IMR-90 (cell line): ENCODE results near the gene IGFBPL1. TPM values are rescaled to one million over a fixed set of nuclear protein-coding genes. Genes with fewer than 3 reads are reported as not detected.

Experiments
- ATAC-seq: fragments of 200-7000 bp; cut with Tn5 transposase; 2 replicates; pipeline ENCODE4 v1.9.1; 2020; ENCODE audit warnings: low read depth, mild to moderate bottlenecking, moderate library complexity
- BruUV-seq: library from RNA; stranded (reverse); fragments of 400-500 nt; replicated peaks from 2 replicates; lab custom pipeline; 2021; lab: Mats Ljungman, UMichigan
- CTCF ChIA-PET: fragments of 300-600 bp; formaldehyde crosslinking; extraction: SDS; loops from one replicate; lab custom pipeline; 2021; ENCODE audit warnings: antibody characterized with exemption; lab: Yijun Ruan, JAX
- POLR2A ChIA-PET: fragments of 300-600 bp; sonication (Branson Sonifier 250); formaldehyde crosslinking; loops from one replicate; lab custom pipeline; 2022; ENCODE audit warnings: antibody characterized with exemption; ENCODE audit not compliant: unreplicated experiment; lab: Charles Lee
- DNase-seq: peaks from one replicate; pipeline ENCODE4 v3.0.0; 2013
- H2AFZ ChIP-seq: replicated peaks from 2 replicates; pipeline ENCODE3; 2013; ENCODE audit warnings: low read length, mild to moderate bottlenecking; ENCODE audit not compliant: poor library complexity
- H2AK5ac ChIP-seq: 2 replicates; pipeline ENCODE4 v1.6.1; 2013; ENCODE audit warnings: low read depth, low read length, inconsistent platforms
- H2AK9ac ChIP-seq: replicated peaks from 2 replicates; pipeline ENCODE3; 2013; ENCODE audit warnings: mild to moderate bottlenecking, low read depth, low read length, moderate library complexity; ENCODE audit not compliant: poor library complexity
- H2BK120ac ChIP-seq: 2 replicates; pipeline ENCODE4 v1.6.1; 2013; ENCODE audit warnings: low read depth, low read length, inconsistent platforms
- H2BK15ac ChIP-seq: 3 replicates; pipeline ENCODE4 v1.6.1; 2013; ENCODE audit warnings: low read depth, low read length, inconsistent platforms
- H2BK20ac ChIP-seq: 2 replicates; pipeline ENCODE4 v1.6.1; 2013; ENCODE audit warnings: low read depth, mild to moderate bottlenecking, inconsistent platforms, low read length, moderate library complexity
- H2BK5ac ChIP-seq: 2 replicates; pipeline ENCODE4 v1.6.1; 2013; ENCODE audit warnings: mild to moderate bottlenecking, low read depth, low read length, inconsistent platforms; ENCODE audit not compliant: poor library complexity, severe bottlenecking
- H3K14ac ChIP-seq: replicated peaks from 2 replicates; pipeline ENCODE4 v1.6.1; 2013; ENCODE audit warnings: low read depth, low read length, inconsistent platforms
- H3K18ac ChIP-seq: 2 replicates; pipeline ENCODE4 v1.6.1; 2013; ENCODE audit warnings: low read depth, low read length, control low read depth
- H3K23ac ChIP-seq: 2 replicates; pipeline ENCODE4 v1.6.1; 2013; ENCODE audit warnings: low read depth, low read length, inconsistent platforms
- H3K27ac ChIP-seq: 2 replicates; pipeline ENCODE4 v1.5.1; 2013; ENCODE audit warnings: mild to moderate bottlenecking, control low read depth, low read length; ENCODE audit not compliant: insufficient read depth
- H3K27me3 ChIP-seq: 2 replicates; pipeline ENCODE4 v1.6.1; 2013; ENCODE audit warnings: low read length; ENCODE audit not compliant: control insufficient read depth, insufficient read depth
- H3K36me3 ChIP-seq: 2 replicates; pipeline ENCODE4 v1.6.1; 2013; ENCODE audit warnings: low read length, mixed read lengths; ENCODE audit not compliant: control insufficient read depth, insufficient read depth
- H3K4ac ChIP-seq: 2 replicates; pipeline ENCODE4 v1.6.1; 2013; ENCODE audit warnings: low read depth, low read length, inconsistent platforms
- H3K4me1 ChIP-seq: 2 replicates; pipeline ENCODE4 v1.6.1; 2013; ENCODE audit warnings: low read length, mixed read lengths; ENCODE audit not compliant: control insufficient read depth, insufficient read depth
- H3K4me2 ChIP-seq: 2 replicates; pipeline ENCODE4 v1.6.1; 2013; ENCODE audit warnings: low read depth, mild to moderate bottlenecking, control low read depth, low read length, moderate library complexity
- H3K4me3 ChIP-seq: 2 replicates; pipeline ENCODE4 v1.5.1; 2013; ENCODE audit warnings: low read depth, mild to moderate bottlenecking, control low read depth, low read length, moderate library complexity; ENCODE audit not compliant: insufficient read depth
- H3K56ac ChIP-seq: 2 replicates; pipeline ENCODE4 v1.6.1; 2013; ENCODE audit warnings: low read length, inconsistent platforms; ENCODE audit not compliant: insufficient read depth; ENCODE audit errors: extremely low read depth
- H3K79me1 ChIP-seq, 2 experiments: 2 replicates each; pipeline ENCODE4 v1.6.1; 2013; ENCODE audit warnings: low read length in 2 of 2, inconsistent platforms in 1 of 2, low read depth in 1 of 2
- H3K9ac ChIP-seq: 2 replicates; pipeline ENCODE4 v1.6.1; 2013; ENCODE audit warnings: low read depth, low read length, control low read depth
- H3K9me1 ChIP-seq: 2 replicates; pipeline ENCODE4 v1.6.1; 2013; ENCODE audit warnings: low read length, inconsistent platforms; ENCODE audit not compliant: insufficient read depth
- H3K9me3 ChIP-seq: 2 replicates; pipeline ENCODE4 v1.6.1; 2013; ENCODE audit warnings: low read length; ENCODE audit not compliant: control insufficient read depth, insufficient read depth
- H4K20me1 ChIP-seq: 2 replicates; pipeline ENCODE4 v1.6.1; 2013; ENCODE audit warnings: low read length, inconsistent platforms; ENCODE audit not compliant: insufficient read depth
- H4K5ac ChIP-seq: 2 replicates; pipeline ENCODE4 v1.6.1; 2013; ENCODE audit warnings: mild to moderate bottlenecking, low read depth, low read length, control low read depth
- H4K8ac ChIP-seq, 2 experiments: 2 replicates each; pipeline ENCODE4 v1.6.1; 2013; ENCODE audit warnings: low read depth in 2 of 2, low read length in 2 of 2, control low read depth in 1 of 2, inconsistent platforms in 1 of 2
- H4K91ac ChIP-seq: 2 replicates; pipeline ENCODE4 v1.6.1; 2013; ENCODE audit warnings: low read depth, low read length, inconsistent platforms; ENCODE audit not compliant: insufficient read depth
- CEBPB ChIP-seq: IDR thresholded peaks from 2 replicates; pipeline ENCODE4 v1.6.1; 2012; ENCODE audit warnings: low read depth, low read length, improper control_type of control experiment
- CHD1 ChIP-seq: IDR thresholded peaks from 2 replicates; pipeline ENCODE4 v1.6.1; 2012; ENCODE audit warnings: low read depth, low read length, improper control_type of control experiment
- CTCF ChIP-seq: conservative IDR thresholded peaks from 2 replicates; pipeline ENCODE4 v1.5.1; 2012; ENCODE audit warnings: mild to moderate bottlenecking, low read depth, low read length, improper control_type of control experiment
- ELK1 ChIP-seq: fragments of 150-350 bp; IDR thresholded peaks from 2 replicates; pipeline ENCODE4 v1.6.1; 2016; ENCODE audit warnings: low read depth, mild to moderate bottlenecking, low read length, moderate library complexity, borderline replicate concordance
- FOS ChIP-seq: fragments of 150-350 bp; IDR thresholded peaks from 2 replicates; pipeline ENCODE4 v1.6.1; 2016; ENCODE audit warnings: low read depth, low read length
- MAZ ChIP-seq: IDR thresholded peaks from 2 replicates; pipeline ENCODE4 v1.6.1; 2012; ENCODE audit warnings: low read depth, mild to moderate bottlenecking, low read length, improper control_type of control experiment, moderate library complexity, borderline replicate concordance
- NFE2L2 ChIP-seq: fragments of 150-350 bp; IDR thresholded peaks from 2 replicates; pipeline ENCODE4 v1.6.1; 2016; ENCODE audit warnings: low read depth, mild to moderate bottlenecking, low read length
- POLR2A ChIP-seq: IDR thresholded peaks from 2 replicates; pipeline ENCODE4 v1.6.1; 2012; ENCODE audit warnings: mild to moderate bottlenecking, low read depth, low read length
- RAD21 ChIP-seq: IDR thresholded peaks from 2 replicates; pipeline ENCODE4 v1.6.1; 2012; ENCODE audit warnings: low read length, improper control_type of control experiment
- RCOR1 ChIP-seq: IDR thresholded peaks from 2 replicates; pipeline ENCODE4 v1.6.1; 2012; ENCODE audit warnings: mild to moderate bottlenecking, low read length, improper control_type of control experiment; ENCODE audit not compliant: insufficient replicate concordance
- RFX5 ChIP-seq: IDR thresholded peaks from 2 replicates; pipeline ENCODE4 v1.8.0; 2012; ENCODE audit warnings: low read depth, mild to moderate bottlenecking, low read length, moderate library complexity
- SMC3 ChIP-seq: fragments of 150-350 bp; IDR thresholded peaks from 2 replicates; pipeline ENCODE4 v1.6.1; 2016; ENCODE audit warnings: low read depth, mild to moderate bottlenecking, antibody characterized with exemption, low read length, moderate library complexity
- WGBS, 2 experiments: methylation state at CpG; one replicate each; pipeline versions ENCODE4 v1.1.5 to v1.1.7; 2013; ENCODE audit warnings: missing lambda C conversion rate in 2 of 2; ENCODE audit not compliant: insufficient read length in 1 of 2; ENCODE audit errors: extremely low coverage in 2 of 2; 5-methylcytosine and 5-hydroxymethylcytosine counted together
- dilution Hi-C: fragments of 300-500 bp; cut with HindIII; formaldehyde crosslinking; loops from one replicate; pipeline ENCODE4 v1.14.3; 2018; ENCODE audit warnings: low sequenced_read_pairs; ENCODE audit not compliant: unreplicated experiment
- in situ Hi-C: fragments of 300-500 bp; cut with MboI; formaldehyde crosslinking; loops from 3 replicates; pipeline ENCODE4 v1.14.3; 2019; ENCODE audit warnings: low sequenced_read_pairs, inconsistent platforms, mixed read lengths
- intact Hi-C: fragments of 100-400 bp; cut with micrococcal nuclease; formaldehyde crosslinking; loops from 2 replicates; pipeline ENCODE4 v1.10.0; 2022
- polyA plus RNA-seq, 3 experiments: library from polyadenylated mRNA; depleted of rRNA; stranded (reverse); fragments of >200 nt; gene quantifications; 2 replicates each; pipeline ENCODE4 v1.2.3, GENCODE V29; 2012; ENCODE audit warnings: low replicate concordance in 1 of 3
- total RNA-seq: library from RNA; depleted of rRNA; stranded (reverse); fragments of >200 nt; gene quantifications from 2 replicates; pipeline ENCODE4 v1.2.3, GENCODE V29; 2012
- TF ChIP-seq, protein P1 (sequence below): fragments of 150-350 bp; IDR thresholded peaks from 2 replicates; pipeline ENCODE4 v1.6.1; 2017; ENCODE audit warnings: mild to moderate bottlenecking, antibody characterized with exemption, low read length, low read depth

IGFBPL1 gene
- total and polyA plus RNA-seq, 2 of the 4 experiments (the other 2 are of a cell fraction): not detected

DNA sequence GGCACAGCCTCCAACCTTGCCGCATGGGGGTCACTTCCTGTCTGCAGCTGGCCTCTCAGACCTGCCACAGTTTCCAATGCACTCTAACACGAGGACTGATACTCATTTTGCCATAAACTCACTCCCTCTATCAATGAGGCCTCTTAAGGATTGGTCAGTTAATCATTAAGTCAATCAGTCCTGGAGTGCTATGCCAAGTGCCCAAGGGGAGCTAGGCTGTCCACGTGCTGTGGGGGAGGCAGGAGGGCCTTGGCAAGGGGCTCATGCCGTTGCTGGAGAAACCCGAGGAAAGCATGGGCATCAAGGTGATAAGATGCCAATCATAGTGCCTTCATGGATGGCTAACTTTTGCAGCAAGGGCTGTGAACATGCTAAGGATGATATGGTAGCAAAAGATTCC is 33.4 kb downstream of the IGFBPL1 start:
- Histone ChIP-seq H3K18ac (peak overlapping the region; percentile 27; the same call in 1 of the 2 replicates), H4K8ac (peak overlapping the region; percentile 13 to 59; a peak in 2 of 4 replicates), H3K4me1 (peaks cover 11% of the 10 kb centered on the region), H3K9me3 (no peaks in the 10 kb centered on the region), H3K14ac (no peak overlapping the region), H3K56ac (no peak overlapping the region), H3K4me2 (no peak overlapping the region), H3K27ac (no peak overlapping the region), H2BK120ac (peak overlapping the region; percentile 16; the same call in 1 of the 2 replicates), H2AK9ac (no peak overlapping the region), H3K9ac (no peak overlapping the region), H2BK5ac (peak overlapping the region; percentile 31), H3K4ac (0 out of 2 replicates have a peak overlapping the region, but pooled peaks have one; percentile 5), H4K5ac (peak overlapping the region; percentile 43), H2AFZ (no peak overlapping the region), H2AK5ac (peak overlapping the region; percentile 48; the same call in 1 of the 2 replicates), H4K20me1 (no peaks in the 10 kb centered on the region; the same call in 1 of the 2 replicates), H3K23ac (no peak overlapping the region), H3K79me1 (peaks cover 13 to 25% of the 10 kb centered on the region in 2 experiments), H3K9me1 (peaks cover 13% of the 10 kb centered on the region), H3K27me3 (no peaks in the 10 kb centered on the region), H3K36me3 (peaks cover 5% of the 10 kb centered on the region; the same call in 1 of the 2 replicates), H2BK20ac (no peak overlapping the region), H4K91ac (no peak overlapping the region), H3K4me3 (no peak overlapping the region), H2BK15ac (peak overlapping the region; percentile 10; the same call in 1 of the 3 replicates)
- POLR2A ChIA-PET: no interaction called here
- intact Hi-C loops (no loop called here), dilution Hi-C loops (loop anchor here (25.0 kb wide), 1 partner anchor 479 kb away; the partner anchor contains the start of gene SLC25A51), in situ Hi-C loops (no loop called here)
- CTCF ChIA-PET: no interaction called here
- DNase-seq (no peak), ATAC-seq (no peak)
- BruUV-seq: no TSS peak
- 77% methylated on average over 4 of the region's 5 CpGs; no CpG with 5 or more reads in 1 of the 2 experiments for WGBS, 2 experiments
- no peak for TF ChIP-seq FOS
- TF ChIP-seq POLR2A: no peak
- no peak for TF ChIP-seq SMC3
- TF ChIP-seq ELK1: no peak
- no peak for TF ChIP-seq MAZ
- TF ChIP-seq NFE2L2: no peak
- no peak for TF ChIP-seq RCOR1
- TF ChIP-seq RFX5: no peak
- no peak for TF ChIP-seq CHD1
- no peak for TF ChIP-seq RAD21
- no peak for TF ChIP-seq CEBPB
- no peak for TF ChIP-seq CTCF
- TF ChIP-seq, protein P1, sequence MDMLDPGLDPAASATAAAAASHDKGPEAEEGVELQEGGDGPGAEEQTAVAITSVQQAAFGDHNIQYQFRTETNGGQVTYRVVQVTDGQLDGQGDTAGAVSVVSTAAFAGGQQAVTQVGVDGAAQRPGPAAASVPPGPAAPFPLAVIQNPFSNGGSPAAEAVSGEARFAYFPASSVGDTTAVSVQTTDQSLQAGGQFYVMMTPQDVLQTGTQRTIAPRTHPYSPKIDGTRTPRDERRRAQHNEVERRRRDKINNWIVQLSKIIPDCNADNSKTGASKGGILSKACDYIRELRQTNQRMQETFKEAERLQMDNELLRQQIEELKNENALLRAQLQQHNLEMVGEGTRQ: no peak
